ENCODE data around the gene TMEM134. TPM values are rescaled to one million over a fixed set of nuclear protein-coding genes. Genes with fewer than 3 reads are reported as not detected.

Gene TMEM134
- total RNA-seq, 1 donor from 2014 or later: 38.9 TPM

GRCh38 chr11:67500831-67501715 lies 32.0 kb upstream of the TMEM134 start:
- ATAC-seq (no peak), DNase-seq (ENCODE audit: low spot score) (no peak)

GRCh38 chr11:67500484-67500821 lies 31.4 kb upstream of the TMEM134 start:
- ATAC-seq: no peak
- DNase-seq (ENCODE audit: low spot score): no peak

GRCh38 chr11:67499808-67500483 lies 30.9 kb upstream of the TMEM134 start:
- no peak for ATAC-seq
- DNase-seq (ENCODE audit: low spot score): no peak

- DNase-seq (ENCODE audit: low spot score) (no peak), ATAC-seq (peak; percentile 38)
Measured at GRCh38 chr11:67498544-67498972, 29.5 kb upstream of the TMEM134 start.

- no peak for ATAC-seq
Measured at GRCh38 chr11:67497656-67498291, 28.7 kb upstream of the TMEM134 start.

GRCh38 chr11:67496113-67496512 lies 27.1 kb upstream of the TMEM134 start:
- ATAC-seq: no peak
- DNase-seq (ENCODE audit: low spot score): no peak

More at GRCh38 chr11:67497656-67498291, 28.7 kb upstream of the TMEM134 start:
- no peak for DNase-seq (ENCODE audit: low spot score)

- ATAC-seq (no peak), DNase-seq (ENCODE audit: low spot score) (no peak)
Measured at GRCh38 chr11:67495234-67496005, 26.4 kb upstream of the TMEM134 start.

GRCh38 chr11:67494371-67495233 lies 25.6 kb upstream of the TMEM134 start:
- no peak for DNase-seq (ENCODE audit: low spot score)
- no peak for ATAC-seq

GRCh38 chr11:67493548-67494370 lies 24.7 kb upstream of the TMEM134 start:
- ATAC-seq (no peak), DNase-seq (ENCODE audit: low spot score) (no peak)

GRCh38 chr11:67492801-67493547 lies 23.9 kb upstream of the TMEM134 start:
- DNase-seq (ENCODE audit: low spot score) (no peak), ATAC-seq (peak; percentile 4)

GRCh38 chr11:67492069-67492727 lies 23.1 kb upstream of the TMEM134 start:
- ATAC-seq (no peak), DNase-seq (ENCODE audit: low spot score) (no peak)

- ATAC-seq (no peak), DNase-seq (ENCODE audit: low spot score) (no peak)
Measured at GRCh38 chr11:67491276-67492068, 22.4 kb upstream of the TMEM134 start.

GRCh38 chr11:67490727-67491065 lies 21.6 kb upstream of the TMEM134 start:
- ATAC-seq (no peak), DNase-seq (ENCODE audit: low spot score) (no peak)

GRCh38 chr11:67489885-67490726 lies 21.1 kb upstream of the TMEM134 start:
- no peak for ATAC-seq
- DNase-seq (ENCODE audit: low spot score): no peak

- DNase-seq (ENCODE audit: low spot score): no peak
Measured at GRCh38 chr11:67489203-67489884, 20.3 kb upstream of the TMEM134 start.

More at GRCh38 chr11:67489203-67489884, 20.3 kb upstream of the TMEM134 start:
- no peak for ATAC-seq

Measured in left lobe of liver (tissue), 2 donors.